ENCODE measurements around the gene DLGAP1.

DLGAP1 gene

DNA sequence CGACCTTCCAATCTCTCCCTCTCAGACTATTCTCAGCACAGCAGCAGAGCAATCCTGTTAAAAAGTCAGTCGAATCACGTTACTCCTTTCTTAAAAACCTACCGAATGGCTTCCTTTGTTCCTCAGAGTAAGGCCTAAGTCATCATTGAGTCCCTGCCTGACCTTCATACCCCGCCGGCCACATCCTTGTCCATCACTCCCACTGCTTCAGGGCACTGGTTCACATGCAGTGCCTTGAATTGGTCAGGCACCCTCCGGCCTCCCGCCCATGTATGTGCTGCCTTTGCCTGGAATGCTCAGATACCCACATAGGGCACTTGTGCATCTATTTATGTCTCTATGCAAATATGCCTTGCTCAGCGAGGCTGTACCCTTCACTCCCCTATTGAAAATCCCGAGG lies 206.4 kb downstream of the DLGAP1 start:
- no peak for DNase-seq (ENCODE audit: low spot score)
- Histone ChIP-seq H3K27ac (no peak overlapping the region), H3K4me3 (no peak overlapping the region)
- no peak for TF ChIP-seq CTCF (IDR thresholded peaks at IDR 0.05)

- Histone ChIP-seq H3K4me3 (no peak overlapping the region), H3K27ac (no peak overlapping the region)
- DNase-seq (ENCODE audit: low spot score) = no peak
- no peak for TF ChIP-seq CTCF (IDR thresholded peaks at IDR 0.05)
Observed at GRCh38 chr18:4246374-4246773, 208.7 kb downstream of the DLGAP1 start.

GRCh38 chr18:4245456-4245855 lies 209.7 kb downstream of the DLGAP1 start:
- Histone ChIP-seq H3K4me3 (no peak overlapping the region), H3K27ac (no peak overlapping the region)
- no peak for DNase-seq (ENCODE audit: low spot score)
- TF ChIP-seq CTCF (IDR thresholded peaks at IDR 0.05) = no peak

- no peak overlapping the region for H3K27ac ChIP-seq
- no peak overlapping the region for H3K4me3 ChIP-seq
- DNase-seq (ENCODE audit: low spot score) = no peak
- TF ChIP-seq CTCF (IDR thresholded peaks at IDR 0.05) = no peak
Observed at GRCh38 chr18:4242431-4243161, 212.5 kb downstream of the DLGAP1 start.

DNA sequence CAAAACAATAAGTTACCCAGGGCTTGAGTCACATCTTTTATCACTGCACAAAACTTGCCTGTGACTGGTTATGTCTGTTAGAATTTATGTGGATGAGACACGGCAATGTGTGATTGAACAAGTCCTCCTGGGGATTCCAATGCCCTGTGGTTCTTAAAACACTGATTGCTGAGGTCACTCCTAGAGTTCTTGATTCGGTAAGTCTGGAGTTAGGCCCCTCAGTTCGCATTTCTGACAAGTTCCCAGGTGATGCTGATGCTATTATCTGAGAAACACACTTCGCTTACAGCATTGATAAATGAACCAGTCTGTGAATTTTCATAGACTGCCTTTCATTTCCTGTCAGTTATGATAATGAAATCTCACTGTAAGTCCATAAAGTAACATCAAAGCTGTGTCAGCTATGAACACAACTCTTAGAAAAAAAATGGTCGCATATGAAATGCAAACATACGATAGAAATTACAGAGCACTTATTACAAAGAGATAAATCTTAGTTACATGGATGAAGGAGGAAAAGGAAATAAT lies 214.0 kb downstream of the DLGAP1 start:
- no peak for DNase-seq (ENCODE audit: low spot score)

GRCh38 chr18:4238966-4239365 lies 216.1 kb downstream of the DLGAP1 start:
- TF ChIP-seq CTCF (IDR thresholded peaks at IDR 0.05) = no peak
- no peak overlapping the region for H3K27ac ChIP-seq
- no peak for DNase-seq (ENCODE audit: low spot score)
- H3K4me3 ChIP-seq = no peak overlapping the region

More for the DNA sequence above, 214.0 kb downstream of the DLGAP1 start:
- no peak for TF ChIP-seq CTCF (IDR thresholded peaks at IDR 0.05)
- Histone ChIP-seq H3K4me3 (no peak overlapping the region), H3K27ac (no peak overlapping the region)

DNA sequence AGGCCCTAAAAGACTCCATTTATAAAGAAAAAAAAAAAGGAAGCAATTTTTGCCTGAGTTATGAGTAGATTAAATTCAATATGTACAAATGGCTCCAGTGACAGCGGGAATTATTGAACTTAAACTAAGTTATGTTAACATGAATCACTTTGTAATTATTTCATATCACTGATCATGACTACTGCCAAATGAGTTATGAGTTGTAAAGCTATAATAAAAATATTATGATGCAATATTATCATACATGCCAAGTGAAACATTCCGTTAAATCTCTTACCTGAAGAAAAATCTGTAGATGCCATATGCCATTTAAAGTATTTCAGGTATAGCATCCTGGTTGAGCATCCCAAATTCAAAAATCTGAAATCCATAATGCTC lies 217.5 kb downstream of the DLGAP1 start:
- no peak for TF ChIP-seq CTCF (IDR thresholded peaks at IDR 0.05)
- no peak for DNase-seq (ENCODE audit: low spot score)
- H3K27ac ChIP-seq = no peak overlapping the region
- H3K4me3 ChIP-seq = no peak overlapping the region
